Measurements from ENCODE around the gene LCE4A.
"Not testable (repeated sequence)": the region's sequence is repeated elsewhere in the genome, so short reads cannot be mapped to it uniquely, and the experiment has no call there.

LCE4A gene, protein sequence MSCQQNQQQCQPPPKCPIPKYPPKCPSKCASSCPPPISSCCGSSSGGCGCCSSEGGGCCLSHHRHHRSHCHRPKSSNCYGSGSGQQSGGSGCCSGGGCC

GRCh38 chr1:152707860-152708259 is at the start of gene LCE4A:
TSS of gene LCE4A (plus strand) at chr1:152708160. CDS start at chr1:152709076, 916 bp downstream.
- DNase-seq = no peak

GRCh38 chr1:152658649-152659048 is 49.3 kb upstream of the LCE4A start:
- no peak for DNase-seq

DNA sequence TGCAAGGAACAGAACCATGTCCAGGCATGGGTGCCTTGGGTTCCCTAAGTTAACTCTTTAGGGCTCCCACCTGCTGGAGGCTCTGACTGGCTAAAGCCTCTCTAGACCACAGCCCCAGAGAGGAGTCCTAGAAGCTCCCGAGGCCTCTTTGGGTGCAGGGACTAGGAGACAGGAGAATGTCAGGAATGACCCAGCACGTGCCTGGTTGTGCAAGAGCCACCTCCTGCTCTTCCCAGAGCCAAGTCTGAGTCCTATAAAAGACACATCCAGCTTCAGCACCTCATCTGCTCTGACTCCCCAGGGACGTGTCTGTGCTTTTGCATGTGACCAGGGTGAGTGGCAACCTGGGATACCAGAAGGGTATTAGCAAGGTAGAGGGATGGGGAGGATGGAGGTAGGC is 44.9 kb upstream of the LCE4A start, which contains the start of gene LCE2D:
LCE2D (plus strand) TSS at position 283 of the 400 bp plus-strand sequence. CDS start 726 bp downstream, outside the sequence.
- no peak for DNase-seq

DNA sequence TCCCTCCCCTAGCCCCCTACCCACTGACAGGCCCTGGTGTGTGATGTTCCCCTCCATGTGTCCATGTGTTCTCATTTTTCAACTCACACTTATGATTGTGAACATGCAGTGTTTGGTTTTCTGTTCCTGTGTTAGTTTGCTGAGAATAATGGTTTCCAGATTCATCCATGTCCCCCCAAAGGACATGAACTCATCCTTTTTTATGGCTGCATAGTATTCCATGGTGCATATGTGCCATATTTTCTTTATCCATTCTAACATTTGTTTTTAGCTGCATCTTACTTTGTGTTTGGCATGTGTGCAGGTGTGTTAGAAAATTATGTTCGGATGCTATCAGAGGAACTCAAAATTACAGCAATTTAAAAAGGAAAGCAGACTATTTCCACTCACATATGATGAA is 41.8 kb upstream of the LCE4A start:
- DNase-seq = not testable (repeated sequence)

DNA sequence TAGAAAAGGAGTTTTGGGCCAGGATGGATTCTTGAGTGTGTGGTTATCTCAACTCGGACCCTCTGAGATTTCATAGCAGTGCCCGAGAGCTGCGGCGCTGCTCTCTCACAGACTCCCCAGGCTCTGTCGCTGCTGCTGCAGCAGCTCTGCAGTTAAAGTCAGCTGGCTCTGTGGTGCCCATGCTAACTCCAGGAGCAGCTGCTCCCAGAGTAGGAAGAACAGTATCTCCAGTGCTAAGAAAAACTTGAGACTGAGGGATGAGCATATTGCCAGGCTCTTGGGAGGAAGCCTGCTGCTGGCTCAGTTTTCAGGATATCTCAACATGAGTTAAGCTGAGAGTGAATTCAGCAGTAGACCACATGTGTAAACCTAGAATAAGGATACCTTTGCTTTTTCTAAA is 40.3 kb upstream of the LCE4A start:
- no peak for DNase-seq

- DNase-seq = no peak
Measured at GRCh38 chr1:152673016-152673415, 34.9 kb upstream of the LCE4A start.

- not testable (repeated sequence) for DNase-seq
Measured at GRCh38 chr1:152674983-152675382, 33.0 kb upstream of the LCE4A start, which contains the start of gene LCE2C. TSS of gene LCE2C (plus strand) at chr1:152675279. CDS start at chr1:152676016, 737 bp downstream.

DNA sequence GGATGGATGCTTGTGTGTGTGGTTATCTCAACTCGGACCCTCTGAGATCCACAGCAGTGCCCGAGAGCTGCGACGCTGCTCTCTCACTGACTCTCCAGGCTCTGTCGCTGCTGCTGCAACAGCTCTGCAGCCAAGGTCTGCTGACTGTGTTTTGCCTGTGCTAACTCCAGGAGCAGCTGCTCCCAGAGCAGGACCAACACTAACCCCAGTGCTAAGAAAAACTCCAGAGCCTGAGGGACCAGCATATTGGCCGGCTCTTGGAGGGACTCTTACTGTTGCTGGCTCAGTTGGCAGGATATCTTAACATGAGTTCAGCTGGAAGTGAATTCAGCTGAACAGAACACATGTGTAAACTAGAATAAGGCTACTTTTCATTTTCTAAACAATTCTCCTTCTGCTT is 28.5 kb upstream of the LCE4A start:
- no peak for DNase-seq

DNA sequence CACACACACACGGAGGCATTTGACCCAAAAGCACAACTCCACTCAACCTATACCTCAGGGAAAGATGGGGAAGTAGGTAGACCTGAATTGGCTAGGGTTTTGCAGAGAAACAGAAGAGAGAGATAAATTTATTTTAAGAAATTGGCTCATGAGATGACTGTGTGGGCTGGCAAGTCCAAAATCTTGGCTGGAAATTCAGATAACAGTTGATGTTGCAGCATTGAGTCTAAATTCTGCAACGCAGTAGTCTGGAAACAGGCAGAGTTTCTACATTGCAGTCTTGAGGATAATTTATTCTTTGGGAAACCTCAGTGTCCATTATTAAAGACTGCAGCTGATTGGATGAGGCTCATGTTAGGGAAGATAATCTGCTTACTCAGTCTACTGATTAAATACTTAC is 26.3 kb upstream of the LCE4A start:
- no peak for DNase-seq

GRCh38 chr1:152683846-152684245 is 24.1 kb upstream of the LCE4A start:
- no peak for DNase-seq

DNA sequence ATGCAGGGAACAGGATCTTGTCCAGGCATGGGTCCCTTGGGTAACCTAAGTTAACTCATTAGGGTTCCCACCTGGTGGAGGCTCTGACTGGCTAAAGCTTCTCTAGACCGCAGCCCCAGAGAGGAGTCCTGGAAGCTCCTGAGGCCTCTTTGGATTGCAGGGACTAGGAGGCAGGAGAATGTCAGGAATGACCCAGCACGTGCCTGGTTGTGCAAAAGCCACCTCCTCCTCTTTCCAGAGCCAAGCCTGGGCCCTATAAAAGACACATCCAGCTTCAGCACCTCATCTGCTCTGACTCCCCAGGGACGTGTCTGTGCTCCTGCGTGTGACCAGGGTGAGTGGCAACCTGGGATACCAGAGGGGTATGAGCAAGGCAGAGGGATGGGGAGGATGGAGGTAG is 22.1 kb upstream of the LCE4A start, which contains the start of gene LCE2B:
LCE2B (plus strand) TSS at position 301 of the 400 bp plus-strand sequence. CDS start 721 bp downstream, outside the sequence.
- not testable (repeated sequence) for DNase-seq

- DNase-seq = peak; percentile 0
Measured at GRCh38 chr1:152697701-152698600, 10.0 kb upstream of the LCE4A start, which contains the start of gene LCE2A. TSS of gene LCE2A (plus strand) at chr1:152698345. CDS start at chr1:152698902, 557 bp downstream.

- no peak for DNase-seq
Measured at GRCh38 chr1:152699746-152700145, 8.2 kb upstream of the LCE4A start.

DNA sequence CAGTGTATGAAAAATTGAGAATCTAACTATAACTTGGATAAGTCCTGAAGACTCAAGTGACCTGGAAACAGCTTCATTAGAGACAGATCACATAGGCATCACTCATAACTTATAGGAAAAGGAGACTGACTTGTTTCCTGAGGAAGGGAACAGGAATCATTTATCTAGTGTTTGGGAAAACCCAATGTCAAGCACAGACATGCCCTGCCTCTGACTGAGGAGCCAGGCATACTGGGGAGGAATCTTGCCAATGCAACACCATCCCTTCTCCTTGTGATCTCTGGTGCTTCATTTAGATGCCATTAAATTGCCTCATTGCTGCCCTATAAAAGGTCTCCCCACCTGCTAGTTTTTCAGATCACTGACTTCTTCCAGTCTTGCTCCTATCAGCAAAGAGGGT is 10.3 kb downstream of the LCE4A start:
- DNase-seq = no peak

DNA sequence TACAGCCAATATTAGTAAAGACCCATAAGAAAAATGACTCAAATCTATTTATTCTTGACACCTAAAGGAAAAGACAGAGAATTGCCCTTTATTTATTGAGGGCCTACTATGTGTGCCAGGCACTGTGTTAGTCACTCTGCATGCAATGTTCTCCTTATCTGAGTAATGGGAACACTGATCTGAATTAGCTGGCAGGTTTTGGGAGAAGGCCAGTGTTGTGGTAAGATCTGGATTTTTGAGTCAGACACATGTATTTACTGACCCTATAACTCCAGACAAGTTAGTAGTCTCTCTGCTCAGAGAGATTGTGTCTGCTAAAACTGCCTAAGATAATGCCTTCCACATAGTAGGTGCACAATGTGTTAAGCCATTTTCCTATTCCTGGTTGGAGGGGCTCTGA is 17.3 kb downstream of the LCE4A start:
- no peak for DNase-seq

DNA sequence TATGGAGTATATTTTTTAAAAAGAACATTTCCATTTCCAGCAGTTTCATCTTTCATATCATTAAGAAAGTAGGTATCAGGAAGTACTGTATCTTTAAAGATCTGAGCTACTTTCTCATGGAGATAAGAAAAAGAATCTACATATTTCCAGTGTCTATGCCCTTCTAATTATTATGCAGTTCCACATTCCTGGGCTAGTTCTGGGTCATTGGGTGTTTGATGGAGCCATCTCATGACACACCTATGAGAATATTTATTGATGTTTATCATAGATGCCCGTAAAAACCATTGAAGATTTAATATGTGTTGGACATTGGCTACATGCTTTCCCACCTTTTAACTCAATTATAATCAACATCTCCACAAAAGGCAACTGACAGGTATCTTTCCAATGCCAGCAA is 21.0 kb downstream of the LCE4A start:
- no peak for DNase-seq

- DNase-seq = no peak
Measured at GRCh38 chr1:152735648-152736047, 27.7 kb downstream of the LCE4A start.

GRCh38 chr1:152737997-152738396 is 30.0 kb downstream of the LCE4A start:
- no peak for DNase-seq

DNA sequence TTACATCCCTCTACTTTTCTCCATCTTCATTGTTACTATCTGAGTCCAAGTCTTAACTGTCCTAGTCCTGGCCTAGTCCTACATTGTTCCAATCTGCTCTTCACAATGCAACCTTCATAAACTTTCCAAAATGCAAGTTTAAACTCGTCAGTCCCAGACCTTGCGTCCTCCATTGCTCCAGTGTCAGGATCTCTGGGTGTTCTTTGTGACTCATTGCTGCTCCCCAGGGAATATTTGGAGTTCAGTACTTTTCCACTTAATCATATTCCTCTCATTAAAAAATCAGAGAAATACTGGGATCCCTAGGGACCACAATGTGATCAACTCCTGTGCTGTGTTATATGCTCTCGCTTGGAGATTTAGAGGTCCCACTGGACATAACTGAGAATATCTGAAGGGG is 31.9 kb downstream of the LCE4A start:
- DNase-seq = no peak

DNA sequence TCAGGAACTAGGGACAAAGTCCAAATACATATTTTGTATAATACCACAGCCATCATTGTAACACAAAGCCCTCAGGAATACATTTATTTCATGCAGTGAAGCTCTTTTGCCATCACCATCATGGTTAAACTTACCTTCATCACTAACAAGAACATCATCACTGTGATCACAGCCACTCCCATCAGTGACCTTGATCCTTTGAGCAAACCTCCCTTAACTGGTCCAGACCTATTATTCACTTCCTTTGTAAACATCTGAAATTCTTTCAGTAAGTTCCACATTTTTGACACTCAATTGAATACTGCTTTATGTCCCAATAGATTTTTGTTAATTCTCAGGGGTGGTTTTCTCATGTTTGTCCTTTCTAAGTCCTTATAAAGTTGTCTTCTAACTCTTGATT is 33.7 kb downstream of the LCE4A start:
- no peak for DNase-seq

GRCh38 chr1:152743371-152744145 is 35.6 kb downstream of the LCE4A start:
- peak; percentile 27 for DNase-seq

- no peak for DNase-seq
Measured at GRCh38 chr1:152745289-152745704, 37.3 kb downstream of the LCE4A start.

- DNase-seq = no peak
Measured at GRCh38 chr1:152745765-152746444, 37.9 kb downstream of the LCE4A start.

All from fibroblast of skin of right quadriceps (primary cell).